ENCODE data around the gene FURIN. TPM values are rescaled to one million over a fixed set of nuclear protein-coding genes. Genes with fewer than 3 reads are reported as not detected.

FURIN gene
- total RNA-seq, 1 experiment from 2014 or later: 35.1 TPM

DNA sequence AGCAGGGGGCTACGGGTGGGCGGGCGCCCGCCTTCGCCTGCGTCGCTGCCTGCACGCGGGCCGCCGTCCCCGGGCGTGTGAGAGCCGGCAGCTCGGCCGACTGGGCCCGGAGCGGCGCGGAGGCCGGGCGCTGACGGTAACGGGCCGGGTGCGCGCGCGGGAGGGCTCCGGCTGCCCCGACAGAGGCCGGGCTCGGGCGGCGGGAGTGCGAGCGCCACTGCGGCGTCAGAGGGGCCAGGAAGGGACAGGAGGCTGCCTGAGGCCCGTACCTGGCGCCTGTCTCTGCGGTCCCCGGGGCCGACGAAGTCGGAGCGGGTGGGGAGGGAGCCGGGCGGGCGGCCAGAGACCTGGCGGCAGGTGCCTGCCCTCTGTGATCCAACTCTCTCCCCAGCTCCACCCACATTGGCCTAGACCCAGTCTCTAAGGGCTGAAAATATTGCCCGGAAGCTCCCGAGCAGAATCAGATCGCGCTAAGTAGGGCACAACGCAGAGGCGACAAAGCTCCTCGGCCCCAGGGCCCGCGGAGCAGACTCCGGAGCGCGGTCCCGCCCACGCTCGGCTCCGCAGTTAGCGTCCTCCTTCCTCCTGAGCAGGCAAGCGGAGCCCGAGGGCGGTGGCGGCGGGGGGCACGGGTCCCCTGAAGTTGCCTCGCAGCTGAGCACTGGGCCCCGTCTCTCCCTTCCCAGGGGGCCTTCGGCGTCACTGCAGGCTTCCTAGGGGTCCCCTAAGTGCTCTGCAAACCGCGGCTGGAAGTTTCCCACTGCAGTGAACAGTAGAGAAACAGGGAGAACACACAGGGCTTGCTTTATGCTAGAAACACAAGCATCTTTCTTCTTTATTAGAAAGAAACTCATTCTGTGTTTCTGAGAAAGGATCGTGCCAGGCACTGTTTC lies 34.7 kb downstream of the FURIN start, which contains the start of gene MAN2A2:
Gene MAN2A2 (plus strand): TSS at position 463 of the 893 bp plus-strand sequence. CDS start 906 bp downstream, outside the sequence.
- Histone ChIP-seq H2AFZ (ENCODE audit: low read length) (no peak within 1 kb of the TSS), H4K8ac (replicated peaks; ENCODE audit: insufficient read length, low read depth, low read length) (no peak within 1 kb of the TSS), H3K18ac (ENCODE audit: insufficient read length, low read depth, low read length) (no peak within 1 kb of the TSS), H4K91ac (ENCODE audit: insufficient read length, low read depth, low read length) (no peak within 1 kb of the TSS), H2BK20ac (ENCODE audit: low read depth, low read length, poor library complexity, severe bottlenecking) (no peak within 1 kb of the TSS), H3K56ac (ENCODE audit: insufficient read length, low read depth, low read length) (no peak within 1 kb of the TSS), H3K14ac (ENCODE audit: insufficient read depth, low read length) (no peak within 1 kb of the TSS), H3T11ph (ENCODE audit: low read length) (no peak within 1 kb of the TSS), H2BK12ac (ENCODE audit: insufficient read length, low read depth, low read length) (no peak within 1 kb of the TSS), H3K23me2 (ENCODE audit: insufficient read length, low read depth, low read length, poor library complexity, severe bottlenecking) (peaks cover 8% of the 10 kb centered on the region), H3K4me2 (ENCODE audit: insufficient read depth, insufficient read length, low read length) (peak within 1 kb of the TSS; percentile 79), H3K4me1 (ENCODE audit: insufficient read depth, low read length) (peaks cover 3% of the 10 kb centered on the region; the same call in 1 of the 2 replicates), H2BK5ac (ENCODE audit: insufficient read length, low read length) (no peak within 1 kb of the TSS), H3K27me3 (ENCODE audit: insufficient read depth, low read length) (no peaks in the 10 kb centered on the region; the same call in 1 of the 2 replicates), H3K27ac (ENCODE audit: insufficient read length, low read depth, low read length) (no peak within 1 kb of the TSS), H3K23ac (ENCODE audit: insufficient read length, low read depth, low read length) (no peak within 1 kb of the TSS), H2AK5ac (ENCODE audit: insufficient read length, low read length) (no peak within 1 kb of the TSS), H2BK15ac (ENCODE audit: low read depth, low read length) (no peak within 1 kb of the TSS), H3K9me3 (ENCODE audit: control insufficient read depth, low read depth, low read length) (no peaks in the 10 kb centered on the region), H3K4ac (ENCODE audit: low read depth, low read length) (no peak within 1 kb of the TSS), H4K5ac (ENCODE audit: insufficient read length, low read depth, low read length) (no peak within 1 kb of the TSS), H3K9ac (ENCODE audit: extremely low read depth, insufficient read length, low read length) (peak within 1 kb of the TSS; percentile 46), H4K20me1 (ENCODE audit: control insufficient read depth, insufficient read depth, insufficient read length) (no peaks in the 10 kb centered on the region), H2BK120ac (ENCODE audit: low read depth, low read length, poor library complexity, severe bottlenecking) (no peak within 1 kb of the TSS), H3K79me1 (ENCODE audit: insufficient read depth, low read depth, low read length, poor library complexity, severe bottlenecking) (no peaks in the 10 kb centered on the region), H3K79me2 (ENCODE audit: insufficient read depth, low read length) (no peaks in the 10 kb centered on the region)
- no CpG with 5 or more reads among the region's 81 CpGs for WGBS (ENCODE audit: extremely low coverage, insufficient read length, low lambda C conversion rate)
- TF ChIP-seq CTCF (conservative IDR thresholded peaks at IDR 0.05): no peak
- no peak within 1 kb of the TSS for H3K27ac Mint-ChIP-seq
- no peak for DNase-seq
- no peaks in the 10 kb centered on the region for H3K9me3 Mint-ChIP-seq
- peak within 1 kb of the TSS; percentile 70 to 87 for H3K4me3 Mint-ChIP-seq
- H3K4me1 Mint-ChIP-seq: peaks cover 19% of the 10 kb centered on the region in 2 experiments
- peaks cover 29% of the 10 kb centered on the region for H3K27me3 Mint-ChIP-seq (ENCODE audit: low read depth)
- H3K36me3 Mint-ChIP-seq (ENCODE audit: insufficient read depth in 1 of 3, low read depth in 3 of 3): peaks cover 9 to 30% (median 12%) of the 10 kb centered on the region in 3 experiments
